GM19238 (cell line): ENCODE measurements around the gene EIF1AD.
"Not testable (repeated sequence)": the region's sequence is repeated elsewhere in the genome, so short reads cannot be mapped to it uniquely, and the experiment has no call there.

Experiments used
- DNase-seq: peaks from one replicate; pipeline ENCODE4 v3.0.0; 2011; ENCODE audit warnings: low spot score; ENCODE audit not compliant: insufficient read length

Gene EIF1AD

DNA sequence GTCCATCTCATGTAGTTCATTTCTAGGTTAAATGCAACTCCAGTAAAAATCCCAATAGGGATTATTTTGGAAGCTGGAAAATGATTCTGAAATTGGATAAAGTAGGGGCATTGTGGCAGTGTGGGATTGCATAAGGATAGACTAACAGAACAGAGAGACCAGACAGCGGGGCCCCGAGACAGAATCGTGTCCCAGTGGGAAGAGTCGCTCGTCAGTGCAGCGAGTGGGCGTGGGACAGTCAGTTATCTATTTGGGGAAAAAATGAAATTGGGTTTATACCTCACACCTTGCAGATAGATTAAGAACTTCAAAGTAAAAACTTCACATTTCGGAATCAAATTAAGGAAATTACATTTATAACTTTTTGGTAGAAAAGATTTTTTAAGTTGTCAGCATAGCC is 29.8 kb downstream of the EIF1AD start:
- no peak for DNase-seq

DNA sequence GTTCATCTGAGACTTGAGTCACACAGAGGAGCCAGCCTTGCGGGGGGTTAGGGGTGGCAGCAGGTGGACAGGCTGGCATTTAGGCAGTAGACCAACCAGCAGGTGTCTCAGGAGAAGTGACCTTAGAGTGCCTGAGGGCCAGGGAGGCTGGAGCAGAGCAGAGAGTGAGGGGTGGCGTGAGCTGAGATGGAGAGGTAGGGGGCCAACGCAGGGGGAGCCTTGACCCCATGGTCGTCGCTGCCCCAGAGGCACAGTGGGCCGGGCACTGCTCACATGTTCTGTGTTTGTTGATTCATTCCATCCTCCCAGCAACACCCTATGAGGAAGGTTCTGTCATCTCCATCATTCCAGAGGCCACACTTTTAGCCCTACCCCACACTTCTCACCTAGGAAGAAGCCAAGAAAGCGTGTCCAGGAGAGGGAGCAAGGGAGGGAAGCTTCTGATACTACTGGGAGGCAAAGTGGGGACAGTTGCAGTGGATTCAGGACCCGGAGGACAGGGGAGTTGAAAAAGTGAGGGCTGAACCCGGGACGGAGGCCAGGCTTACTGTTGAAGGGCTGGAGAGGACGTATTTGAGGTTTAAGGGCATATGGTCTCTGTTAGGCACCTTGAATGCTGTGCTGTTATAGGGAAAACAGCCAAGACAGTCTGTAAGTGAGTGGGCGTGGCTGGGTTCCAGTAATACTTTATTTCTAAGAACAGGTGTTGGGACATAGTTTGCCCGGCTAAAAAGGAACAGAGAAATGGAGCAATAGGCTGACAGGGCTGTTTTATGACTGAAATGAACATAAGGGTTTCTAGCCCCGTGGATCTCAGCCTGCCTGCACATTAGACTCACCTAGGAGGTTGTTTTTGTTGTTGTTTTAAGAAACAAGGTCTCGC is 33.1 kb downstream of the EIF1AD start:
- no peak for DNase-seq

DNA sequence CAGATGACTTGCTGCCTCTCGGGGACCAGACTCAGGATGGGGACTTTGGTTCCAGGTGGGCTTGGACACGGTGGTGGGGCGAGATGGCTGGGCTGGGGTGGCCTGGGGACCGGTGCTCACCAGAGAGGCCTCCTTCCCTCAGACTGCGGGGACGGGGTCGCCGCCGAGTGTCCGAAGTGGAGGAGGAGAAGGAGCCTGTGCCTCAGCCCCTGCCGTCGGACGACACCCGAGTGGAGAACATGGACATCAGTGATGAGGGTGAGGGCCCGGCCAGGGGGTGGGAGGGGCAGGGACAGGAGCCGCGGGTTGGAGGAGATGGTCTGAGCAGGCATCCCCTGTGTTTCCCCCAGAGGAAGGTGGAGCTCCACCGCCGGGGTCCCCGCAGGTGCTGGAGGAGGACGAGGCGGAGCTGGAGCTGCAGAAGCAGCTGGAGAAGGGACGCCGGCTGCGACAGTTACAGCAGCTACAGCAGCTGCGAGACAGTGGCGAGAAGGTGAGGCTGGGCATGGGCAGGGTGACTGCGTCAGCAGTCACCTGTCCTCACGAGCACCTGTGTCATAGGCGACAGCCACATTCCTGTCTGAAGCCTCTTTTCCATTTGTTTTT is 34.5 kb downstream of the EIF1AD start:
- DNase-seq, result no peak

DNA sequence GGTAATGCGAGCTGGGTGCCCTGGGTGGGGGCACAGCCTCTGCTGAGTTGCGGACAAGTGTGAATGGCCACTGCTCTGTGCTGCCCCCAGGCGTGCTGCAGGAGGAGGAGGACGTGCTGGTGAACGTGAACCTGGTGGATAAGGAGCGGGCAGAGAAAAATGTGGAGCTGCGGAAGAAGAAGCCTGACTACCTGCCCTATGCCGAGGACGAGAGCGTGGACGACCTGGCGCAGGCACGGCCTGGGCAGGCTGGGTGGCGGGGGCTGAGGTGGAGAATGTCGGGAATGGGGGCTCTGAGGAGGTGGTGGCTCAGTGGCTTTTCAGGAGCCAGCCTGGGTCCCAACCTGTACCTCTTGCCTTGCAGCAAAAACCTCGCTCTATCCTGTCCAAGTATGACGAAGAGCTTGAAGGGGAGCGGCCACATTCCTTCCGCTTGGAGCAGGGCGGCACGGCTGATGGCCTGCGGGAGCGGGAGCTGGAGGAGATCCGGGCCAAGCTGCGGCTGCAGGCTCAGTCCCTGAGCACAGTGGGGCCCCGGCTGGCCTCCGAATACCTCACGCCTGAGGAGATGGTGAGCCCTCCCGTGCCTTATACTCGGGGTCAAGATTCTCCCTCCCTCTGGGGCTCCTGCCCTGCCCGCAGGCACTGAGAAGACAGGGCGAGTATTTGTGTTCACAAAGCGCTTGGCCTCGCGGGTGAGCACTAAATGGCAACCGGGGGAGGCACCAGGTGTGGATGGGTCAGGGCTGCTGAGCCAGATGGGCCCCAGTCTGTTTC is 35.8 kb downstream of the EIF1AD start:
- DNase-seq, result no peak

DNA sequence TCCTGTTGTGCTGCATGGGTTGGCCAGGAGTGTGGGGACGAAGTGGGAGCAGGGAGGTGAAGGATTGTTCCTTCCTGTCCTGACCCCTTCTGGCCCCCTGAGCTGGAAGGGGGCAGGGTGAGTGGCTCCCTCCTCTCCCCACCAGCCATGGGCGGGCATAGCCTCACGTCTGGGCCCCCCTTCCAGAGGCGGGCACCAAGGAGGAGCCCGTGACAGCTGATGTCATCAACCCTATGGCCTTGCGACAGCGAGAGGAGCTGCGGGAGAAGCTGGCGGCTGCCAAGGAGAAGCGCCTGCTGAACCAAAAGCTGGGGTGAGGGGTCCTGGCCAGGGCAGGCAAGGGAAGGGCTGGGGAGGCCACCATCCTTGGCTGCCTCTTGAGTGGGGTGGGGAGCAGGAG is 37.1 kb downstream of the EIF1AD start:
- DNase-seq, result no peak

DNA sequence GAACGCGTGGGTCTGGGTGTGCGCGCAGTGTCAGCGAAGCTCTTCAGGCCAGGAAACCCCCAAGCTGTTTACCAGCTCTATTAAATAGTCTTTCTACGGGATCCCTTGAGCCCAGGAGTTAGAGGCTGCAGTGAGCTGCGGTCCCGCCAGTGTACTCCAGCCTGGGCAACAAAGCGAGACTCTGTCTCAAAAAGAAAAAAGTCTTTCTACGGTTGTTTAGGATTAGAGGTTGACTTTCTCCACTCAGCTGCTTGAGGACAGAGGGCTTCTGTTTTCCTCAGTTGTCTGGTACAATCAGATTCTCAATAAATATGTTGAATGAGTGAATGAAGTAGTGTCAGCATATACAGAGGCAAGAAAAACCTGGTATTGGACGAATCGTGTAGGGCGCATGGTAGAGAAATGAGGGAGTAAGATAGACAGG is 39.8 kb downstream of the EIF1AD start:
- DNase-seq, result no peak

DNA sequence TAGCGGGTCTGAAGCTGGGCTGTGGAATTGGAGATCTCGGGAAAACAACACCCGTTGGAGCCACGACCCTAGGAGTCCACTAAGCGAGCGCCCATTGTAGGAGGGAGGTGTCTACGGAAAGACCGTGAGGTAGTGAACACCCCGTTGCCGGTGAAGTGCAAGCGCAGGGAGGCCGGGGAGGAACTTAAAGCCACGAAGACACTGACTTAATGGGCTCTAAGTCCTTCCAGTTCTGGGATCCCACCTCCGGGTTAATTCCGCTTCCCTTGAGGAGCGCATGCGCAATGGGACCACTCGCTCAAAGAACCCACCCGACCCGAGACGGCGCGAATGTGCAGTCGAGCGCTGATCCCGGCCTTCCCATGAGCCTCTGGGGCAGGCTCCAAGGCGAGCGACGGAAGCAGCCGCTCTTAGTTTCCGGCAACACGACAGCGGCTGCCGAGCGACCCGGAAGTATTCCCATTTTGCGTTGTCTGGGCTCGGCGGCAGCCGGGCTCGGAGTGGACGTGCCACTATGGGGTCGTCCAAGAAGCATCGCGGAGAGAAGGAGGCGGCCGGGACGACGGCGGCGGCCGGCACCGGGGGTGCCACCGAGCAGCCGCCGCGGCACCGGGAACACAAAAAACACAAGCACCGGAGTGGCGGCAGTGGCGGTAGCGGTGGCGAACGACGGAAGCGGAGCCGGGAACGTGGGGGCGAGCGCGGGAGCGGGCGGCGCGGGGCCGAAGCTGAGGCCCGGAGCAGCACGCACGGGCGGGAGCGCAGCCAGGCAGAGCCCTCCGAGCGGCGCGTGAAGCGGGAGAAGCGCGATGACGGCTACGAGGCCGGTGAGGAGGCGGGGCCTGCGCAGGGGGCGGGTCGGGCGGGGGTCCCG is 40.5 kb downstream of the EIF1AD start, which contains the start of gene SART1:
TSS of gene SART1 (plus strand) at position 468 of the 874 bp plus-strand sequence. CDS start at position 515, 47 bp downstream.
- peak; percentile 99 for DNase-seq

DNA sequence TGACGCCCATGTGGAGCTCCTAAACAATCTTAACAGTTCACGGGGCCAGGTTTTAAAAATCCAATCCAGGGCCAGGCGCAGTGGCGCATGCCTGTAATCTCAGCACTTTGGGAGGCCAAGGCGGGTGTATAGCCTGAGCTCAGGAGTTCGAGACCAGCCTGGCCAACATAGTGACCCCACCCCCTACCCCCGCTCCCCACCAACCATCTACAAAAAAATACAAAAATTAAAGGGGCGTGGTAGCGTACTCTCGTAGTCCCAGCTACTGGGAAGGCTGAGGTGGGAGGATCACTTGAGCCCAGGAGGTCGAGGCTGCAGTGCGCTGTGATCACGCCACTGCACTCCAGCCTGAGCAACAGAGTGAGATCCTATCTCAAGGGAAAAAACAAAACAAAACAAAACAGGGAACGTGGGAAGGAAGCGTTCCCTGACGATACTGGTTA is 41.1 kb downstream of the EIF1AD start:
- DNase-seq, result no peak

DNA sequence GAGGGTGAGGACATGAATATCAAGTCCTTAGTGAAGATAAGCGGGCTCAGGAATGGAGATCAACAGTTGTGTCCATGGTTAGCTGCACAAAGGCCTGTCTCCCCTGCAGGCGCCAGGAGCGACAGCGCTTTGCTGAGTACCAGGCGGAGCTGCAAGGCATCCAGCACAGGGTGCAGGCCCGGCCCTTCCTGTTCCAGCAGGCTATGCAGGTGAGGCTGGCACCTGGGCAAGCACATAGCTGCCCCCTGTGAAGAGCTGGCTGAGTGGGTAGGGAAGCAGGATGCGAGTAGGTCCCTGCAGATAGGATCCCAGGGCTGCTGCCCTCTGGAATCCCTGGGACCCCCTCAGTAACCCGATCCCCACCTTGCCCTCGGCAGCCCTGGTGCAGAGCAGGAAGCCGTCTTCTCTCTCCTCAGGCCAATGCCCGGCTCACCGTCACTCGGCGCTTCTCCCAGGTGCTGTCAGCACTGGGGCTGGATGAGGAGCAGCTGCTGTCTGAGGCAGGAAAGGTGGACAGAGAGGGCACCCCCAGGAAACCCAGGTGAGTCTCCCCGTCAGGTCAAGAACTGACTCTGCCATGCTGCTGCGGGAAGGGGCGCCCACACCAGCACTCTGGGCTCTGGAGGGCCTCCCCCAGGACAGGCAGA is 43.1 kb downstream of the EIF1AD start:
- no peak for DNase-seq

DNA sequence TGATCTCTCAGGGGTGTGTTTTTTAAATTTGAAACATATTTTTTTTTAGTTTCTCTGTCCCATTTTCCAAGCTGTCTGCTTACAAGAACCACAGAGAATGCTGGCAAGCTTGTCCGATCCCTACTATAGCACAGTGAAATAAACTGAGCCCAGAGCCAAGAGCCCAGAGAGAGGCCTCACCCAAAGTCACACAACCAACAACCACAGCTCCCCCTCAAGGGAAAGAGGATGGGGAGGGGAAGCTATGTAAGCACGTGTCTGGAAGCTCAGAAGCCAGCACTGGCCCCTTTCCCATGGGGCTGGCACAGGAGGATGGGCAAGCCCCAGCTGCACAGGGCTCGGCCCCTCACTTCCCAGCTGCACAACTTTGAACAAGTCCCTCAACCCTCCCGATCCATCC is 43.7 kb downstream of the EIF1AD start:
- DNase-seq, result no peak

DNA sequence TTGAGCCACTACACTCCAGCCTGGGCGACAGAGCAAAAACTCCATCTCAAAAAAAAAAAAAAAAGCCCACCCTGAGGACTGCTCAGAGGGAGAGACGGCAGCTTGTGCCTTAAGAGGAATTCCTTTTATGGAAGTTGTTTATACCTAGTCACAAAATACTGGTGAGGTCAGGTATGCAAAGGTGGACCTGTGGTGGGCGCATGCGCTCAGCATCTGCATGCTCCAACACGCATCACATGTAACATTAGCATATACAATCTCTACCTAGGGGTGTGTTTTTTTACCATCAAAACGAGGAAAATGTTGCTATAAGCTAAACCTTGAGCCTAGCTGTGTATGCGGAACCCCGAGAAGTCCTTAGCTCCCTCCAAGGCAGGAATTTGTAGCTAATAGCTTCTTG is 47.2 kb downstream of the EIF1AD start:
- no peak for DNase-seq

DNA sequence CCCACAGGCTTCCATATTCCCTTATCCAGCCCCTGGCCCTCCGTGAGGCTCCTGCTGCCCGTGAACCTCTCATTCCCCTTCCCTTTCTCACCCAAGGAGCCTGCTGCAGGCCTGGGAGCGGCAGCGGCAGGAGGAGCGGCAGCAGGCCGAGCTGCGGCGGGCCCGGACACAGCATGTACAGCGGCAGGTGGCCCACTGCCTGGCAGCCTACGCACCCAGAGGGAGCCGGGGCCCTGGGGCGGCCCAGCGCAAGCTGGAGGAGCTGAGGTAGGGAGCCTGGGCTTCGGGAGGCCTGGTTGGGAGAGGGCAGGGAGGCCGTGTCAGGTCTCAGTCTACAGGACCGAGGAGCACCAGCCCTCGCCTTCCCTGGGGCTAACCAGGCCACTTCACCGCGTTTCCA is 48.5 kb downstream of the EIF1AD start:
- DNase-seq, result no peak

DNA sequence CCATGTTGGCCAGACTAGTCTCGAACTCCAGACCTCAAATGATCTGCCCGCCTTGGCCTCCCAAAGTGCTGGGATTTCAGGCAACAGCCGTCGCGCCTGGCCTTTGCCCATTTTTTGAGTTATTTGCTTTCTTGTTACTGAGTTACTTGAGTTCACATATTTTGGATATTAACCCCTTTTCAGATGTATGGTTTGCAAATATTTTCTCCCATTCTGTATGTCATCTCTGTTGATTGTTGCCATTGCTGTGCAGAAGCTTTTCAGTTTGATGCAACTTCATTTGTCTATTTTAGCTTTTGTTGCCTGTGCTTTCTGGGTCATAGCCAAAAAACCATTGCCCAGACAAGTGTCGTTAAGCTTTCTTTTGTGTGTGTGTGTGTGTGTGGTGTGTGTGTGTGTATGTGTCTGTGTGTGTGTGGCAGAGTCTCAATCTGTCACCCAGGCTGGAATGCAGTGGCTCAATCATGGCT is 49.9 kb downstream of the EIF1AD start:
- DNase-seq, result no peak

DNA sequence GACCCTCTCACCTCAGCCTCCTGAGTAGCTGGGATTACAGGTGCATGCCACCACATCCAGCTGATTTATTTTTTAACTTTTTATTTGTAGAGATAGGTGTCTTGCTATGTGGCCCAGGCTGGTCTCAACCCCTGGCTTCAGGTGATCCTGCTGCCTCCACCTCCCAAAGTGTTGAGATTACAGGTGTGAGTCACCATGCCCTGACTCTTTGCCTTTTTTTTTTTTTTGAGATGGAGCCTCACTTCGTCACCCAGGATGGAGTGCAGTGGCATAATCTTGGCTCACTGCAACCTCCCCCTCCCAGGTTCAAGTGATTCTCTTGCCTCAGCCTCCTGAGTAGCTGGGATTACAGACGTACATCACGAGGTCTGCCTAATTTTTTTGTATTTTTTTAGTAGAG is 50.3 kb downstream of the EIF1AD start:
- DNase-seq, result not testable (repeated sequence)

DNA sequence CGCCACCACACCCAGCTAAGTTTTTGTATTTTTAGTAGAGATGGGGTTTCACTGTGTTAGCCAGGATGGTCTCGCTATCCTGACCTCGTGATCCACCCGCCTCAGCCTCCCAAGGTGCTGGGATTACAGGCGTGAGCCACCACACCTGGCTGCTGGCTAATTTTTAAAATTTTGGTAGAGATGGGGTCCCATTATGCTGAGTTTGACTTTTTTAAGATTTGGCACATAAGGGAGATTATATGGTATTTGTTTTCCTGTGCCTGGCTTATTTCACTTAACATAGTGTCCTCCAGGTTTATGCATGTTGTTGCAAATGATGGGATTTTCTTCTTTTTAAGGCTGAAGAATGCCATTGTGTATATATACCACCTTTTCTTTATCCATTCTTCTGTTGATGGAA is 51.2 kb downstream of the EIF1AD start:
- not testable (repeated sequence) for DNase-seq

DNA sequence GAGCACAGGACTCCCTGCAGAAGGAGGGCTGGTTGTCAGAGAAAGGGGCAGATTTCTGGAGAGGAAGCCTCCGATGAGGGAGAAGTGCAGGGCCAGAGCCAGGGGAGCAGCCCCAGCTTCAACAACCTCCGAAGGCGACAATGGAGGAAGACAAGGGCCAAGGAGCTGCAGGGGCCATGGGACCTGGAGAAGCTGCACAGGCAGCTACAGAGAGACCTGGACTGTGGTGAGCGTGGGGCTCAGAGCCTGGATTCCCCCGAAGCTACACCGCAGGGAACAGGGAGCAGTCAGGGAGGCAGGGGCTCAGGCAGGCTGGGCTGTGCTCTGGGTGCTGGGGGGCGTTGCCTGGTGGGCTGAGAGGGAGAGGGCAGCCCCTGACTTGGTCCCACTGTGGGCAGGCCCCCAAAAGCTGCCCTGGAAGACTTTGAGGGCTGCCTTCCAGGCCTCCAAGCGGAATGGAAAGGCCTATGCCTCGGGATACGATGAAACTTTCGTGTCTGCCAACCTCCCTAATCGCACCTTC is 54.3 kb downstream of the EIF1AD start:
- no peak for DNase-seq

DNA sequence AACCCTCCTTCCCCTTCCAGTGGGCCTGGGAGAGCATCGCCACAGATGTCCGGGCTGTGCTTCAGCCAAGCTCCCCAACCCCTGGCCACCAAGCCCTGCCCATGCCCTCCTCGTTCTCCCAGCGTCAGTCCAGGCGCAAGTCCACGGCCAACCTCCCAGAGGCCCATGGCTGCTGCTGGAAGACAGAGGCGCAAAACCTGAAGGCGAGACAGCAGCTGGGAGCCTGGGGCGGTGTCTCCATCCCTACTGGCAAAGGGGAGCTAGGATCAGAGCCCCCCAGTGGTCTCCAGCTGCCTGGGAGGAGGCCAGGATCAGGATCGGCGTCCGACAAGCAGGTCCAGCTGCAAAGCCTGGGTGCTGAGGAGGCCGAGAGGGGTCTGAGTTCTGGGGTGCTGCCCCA is 54.8 kb downstream of the EIF1AD start:
- no peak for DNase-seq

DNA sequence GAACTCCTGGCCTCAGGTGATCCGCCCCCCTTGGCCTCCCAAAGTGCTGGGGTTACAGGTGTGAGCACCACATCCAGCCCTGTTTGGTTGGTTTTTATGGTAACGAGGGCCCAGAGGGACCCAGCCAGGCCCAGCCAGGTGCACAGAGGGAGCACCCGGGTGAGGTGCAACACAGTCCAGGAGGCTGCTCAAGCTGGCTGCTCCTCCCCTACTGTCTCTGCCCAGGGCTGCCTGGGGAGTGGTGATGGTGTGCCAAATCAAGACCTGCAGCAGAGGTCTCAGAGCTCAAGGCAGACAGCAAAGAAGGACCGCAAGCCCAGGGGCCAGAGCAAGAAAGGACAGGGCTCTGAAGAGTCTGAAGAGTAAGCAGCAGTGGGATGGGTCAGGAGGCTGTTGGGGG is 55.3 kb downstream of the EIF1AD start:
- no peak for DNase-seq
